ENCODE results near the gene ARHGEF17.

The ARHGEF17 gene

GRCh38 chr11:73326929-73327811, 19.1 kb downstream of the ARHGEF17 start:
- H3K36me3 ChIP-seq (ENCODE audit: insufficient read depth, insufficient read length, low read length) = peaks cover 21% of the 10 kb centered on the region
- H3K4me1 ChIP-seq (ENCODE audit: insufficient read depth, insufficient read length) = peaks cover 40% of the 10 kb centered on the region
- H3K9me3 ChIP-seq (ENCODE audit: insufficient read depth, low read length) = no peaks in the 10 kb centered on the region
- H3K9ac ChIP-seq (ENCODE audit: insufficient read length, low read depth) = peak overlapping the region; percentile 21
- no peak for TF ChIP-seq YY1 (IDR thresholded peaks at IDR 0.05; ENCODE audit: insufficient read depth, insufficient read length)
- no peak for TF ChIP-seq SUZ12 (IDR thresholded peaks at IDR 0.05; ENCODE audit: extremely low read depth, insufficient read depth, insufficient read length)
- TF ChIP-seq ZNF274 (IDR thresholded peaks at IDR 0.05; ENCODE audit: low read depth, low read length) = no peak
- no peaks in the 10 kb centered on the region for H3K27me3 ChIP-seq (ENCODE audit: insufficient read depth, insufficient read length)
- H3K4me3 ChIP-seq (ENCODE audit: insufficient read length, low read depth) = no peak overlapping the region
- no peak for DNase-seq (ENCODE audit: low read depth, low spot score)

- Histone ChIP-seq H3K27me3 (ENCODE audit: insufficient read depth, insufficient read length) (no peaks in the 10 kb centered on the region), H3K9me3 (ENCODE audit: insufficient read depth, low read length) (no peaks in the 10 kb centered on the region), H3K36me3 (ENCODE audit: insufficient read depth, insufficient read length, low read length) (peaks cover 21% of the 10 kb centered on the region), H3K4me3 (ENCODE audit: insufficient read length, low read depth) (no peak overlapping the region), H3K4me1 (ENCODE audit: insufficient read depth, insufficient read length) (peaks cover 37% of the 10 kb centered on the region), H3K9ac (ENCODE audit: insufficient read length, low read depth) (no peak overlapping the region)
- no peak for TF ChIP-seq YY1 (IDR thresholded peaks at IDR 0.05; ENCODE audit: insufficient read depth, insufficient read length)
- no peak for TF ChIP-seq SUZ12 (IDR thresholded peaks at IDR 0.05; ENCODE audit: extremely low read depth, insufficient read depth, insufficient read length)
- TF ChIP-seq ZNF274 (IDR thresholded peaks at IDR 0.05; ENCODE audit: low read depth, low read length) = no peak
- DNase-seq (ENCODE audit: low read depth, low spot score) = no peak
Measured at GRCh38 chr11:73327812-73328364, 19.8 kb downstream of the ARHGEF17 start.

- H3K4me3 ChIP-seq (ENCODE audit: insufficient read length, low read depth) = no peak overlapping the region
- H3K9me3 ChIP-seq (ENCODE audit: insufficient read depth, low read length) = no peaks in the 10 kb centered on the region
- H3K4me1 ChIP-seq (ENCODE audit: insufficient read depth, insufficient read length) = peaks cover 42% of the 10 kb centered on the region
- DNase-seq (ENCODE audit: low read depth, low spot score) = no peak
- no peaks in the 10 kb centered on the region for H3K27me3 ChIP-seq (ENCODE audit: insufficient read depth, insufficient read length)
- peaks cover 16% of the 10 kb centered on the region for H3K36me3 ChIP-seq (ENCODE audit: insufficient read depth, insufficient read length, low read length)
- TF ChIP-seq YY1 (IDR thresholded peaks at IDR 0.05; ENCODE audit: insufficient read depth, insufficient read length) = no peak
- TF ChIP-seq ZNF274 (IDR thresholded peaks at IDR 0.05; ENCODE audit: low read depth, low read length) = no peak
- no peak for TF ChIP-seq SUZ12 (IDR thresholded peaks at IDR 0.05; ENCODE audit: extremely low read depth, insufficient read depth, insufficient read length)
- H3K9ac ChIP-seq (ENCODE audit: insufficient read length, low read depth) = peak overlapping the region; percentile 52
Measured at GRCh38 chr11:73330569-73331093, 22.6 kb downstream of the ARHGEF17 start.

- Histone ChIP-seq H3K36me3 (ENCODE audit: insufficient read depth, insufficient read length, low read length) (peaks cover 16% of the 10 kb centered on the region), H3K27me3 (ENCODE audit: insufficient read depth, insufficient read length) (no peaks in the 10 kb centered on the region), H3K4me3 (ENCODE audit: insufficient read length, low read depth) (no peak overlapping the region), H3K9ac (ENCODE audit: insufficient read length, low read depth) (no peak overlapping the region), H3K4me1 (ENCODE audit: insufficient read depth, insufficient read length) (peaks cover 40% of the 10 kb centered on the region), H3K9me3 (ENCODE audit: insufficient read depth, low read length) (no peaks in the 10 kb centered on the region)
- TF ChIP-seq YY1 (IDR thresholded peaks at IDR 0.05; ENCODE audit: insufficient read depth, insufficient read length) (no peak), ZNF274 (IDR thresholded peaks at IDR 0.05; ENCODE audit: low read depth, low read length) (no peak), SUZ12 (IDR thresholded peaks at IDR 0.05; ENCODE audit: extremely low read depth, insufficient read depth, insufficient read length) (no peak)
- peak; percentile 74 for DNase-seq (ENCODE audit: low read depth, low spot score)
Measured at GRCh38 chr11:73331138-73331916, 23.3 kb downstream of the ARHGEF17 start.

- Histone ChIP-seq H3K4me3 (ENCODE audit: insufficient read length, low read depth) (no peak overlapping the region), H3K9ac (ENCODE audit: insufficient read length, low read depth) (no peak overlapping the region), H3K36me3 (ENCODE audit: insufficient read depth, insufficient read length, low read length) (peaks cover 16% of the 10 kb centered on the region), H3K9me3 (ENCODE audit: insufficient read depth, low read length) (no peaks in the 10 kb centered on the region), H3K27me3 (ENCODE audit: insufficient read depth, insufficient read length) (no peaks in the 10 kb centered on the region), H3K4me1 (ENCODE audit: insufficient read depth, insufficient read length) (peaks cover 34% of the 10 kb centered on the region)
- DNase-seq (ENCODE audit: low read depth, low spot score) = no peak
- TF ChIP-seq ZNF274 (IDR thresholded peaks at IDR 0.05; ENCODE audit: low read depth, low read length) = no peak
Measured at GRCh38 chr11:73333173-73333572, 25.1 kb downstream of the ARHGEF17 start.

- H3K9me3 ChIP-seq (ENCODE audit: insufficient read depth, low read length) = no peaks in the 10 kb centered on the region
- DNase-seq (ENCODE audit: low read depth, low spot score) = no peak
- no peaks in the 10 kb centered on the region for H3K27me3 ChIP-seq (ENCODE audit: insufficient read depth, insufficient read length)
- peaks cover 32% of the 10 kb centered on the region for H3K4me1 ChIP-seq (ENCODE audit: insufficient read depth, insufficient read length)
- H3K9ac ChIP-seq (ENCODE audit: insufficient read length, low read depth) = no peak overlapping the region
- no peak for TF ChIP-seq YY1 (IDR thresholded peaks at IDR 0.05; ENCODE audit: insufficient read depth, insufficient read length)
- TF ChIP-seq SUZ12 (IDR thresholded peaks at IDR 0.05; ENCODE audit: extremely low read depth, insufficient read depth, insufficient read length) = no peak
- no peak for TF ChIP-seq ZNF274 (IDR thresholded peaks at IDR 0.05; ENCODE audit: low read depth, low read length)
- peaks cover 13% of the 10 kb centered on the region for H3K36me3 ChIP-seq (ENCODE audit: insufficient read depth, insufficient read length, low read length)
- H3K4me3 ChIP-seq (ENCODE audit: insufficient read length, low read depth) = no peak overlapping the region
Measured at GRCh38 chr11:73333640-73334383, 25.7 kb downstream of the ARHGEF17 start.
